Measurements from ENCODE around the gene KAT6B. TPM values are rescaled to one million over a fixed set of nuclear protein-coding genes. Genes with fewer than 3 reads are reported as not detected.

The KAT6B gene
- total and polyA plus RNA-seq, 2 of the 8 experiments (the other 6 are each of a cell fraction or from before 2014, with no cell fraction given), result 7.3 to 30.8 TPM

GRCh38 chr10:74992068-74992467 is 165.7 kb downstream of the KAT6B start:
- DNase-seq (ENCODE audit: low read depth in 1 of 2, low spot score in 2 of 2) (no peak), FAIRE-seq (no peak)
- Histone ChIP-seq H2BK15ac (ENCODE audit: low read length) (no peak overlapping the region), H3K14ac (ENCODE audit: insufficient read length) (no peak overlapping the region), H2BK120ac (replicated peaks; ENCODE audit: low read depth, low read length) (no peak overlapping the region), H3K9ac (replicated peaks in 1 of 4; ENCODE audit: extremely low read depth in 1 of 4, low read depth in 3 of 4, low read length in 3 of 4) (no peak overlapping the region), H2BK12ac (ENCODE audit: low read depth, low read length) (no peak overlapping the region), H3K36me3 (ENCODE audit: control insufficient read depth in 2 of 4, insufficient read depth in 4 of 4, low read length in 3 of 4) (peaks cover 0 to 8% (median 5%) of the 10 kb centered on the region in 4 experiments; a peak in 3 of 8 replicates), H3K56ac (replicated peaks; ENCODE audit: insufficient read length, low read depth, low read length) (no peak overlapping the region), H3K4me1 (replicated peaks in 1 of 4; ENCODE audit: control insufficient read depth in 3 of 4, insufficient read depth in 4 of 4, low read length in 3 of 4) (no peaks in the 10 kb centered on the region), H3K79me2 (ENCODE audit: control insufficient read depth in 1 of 2, insufficient read depth in 2 of 2, low read length in 2 of 2) (no peaks in the 10 kb centered on the region), H4K8ac (ENCODE audit: extremely low read depth, insufficient read depth, low read length) (no peak overlapping the region), H2AFZ (ENCODE audit: low read length) (no peak overlapping the region), H4K20me1 (replicated peaks in 1 of 2; ENCODE audit: control insufficient read depth in 1 of 2, insufficient read depth in 2 of 2, low read length in 2 of 2) (peaks cover 0 to 2% of the 10 kb centered on the region in 2 experiments), H3K27ac (ENCODE audit: low read depth, low read length) (no peak overlapping the region), H3K79me1 (ENCODE audit: low read depth, low read length) (no peaks in the 10 kb centered on the region), H3K4ac (replicated peaks; ENCODE audit: insufficient read length, low read depth, low read length) (no peak overlapping the region), H3K4me2 (ENCODE audit: insufficient read depth in 1 of 2, low read depth in 2 of 2, low read length in 2 of 2) (no peak overlapping the region), H3K18ac (ENCODE audit: extremely low read depth, low read length) (no peak overlapping the region), H3K27me3 (replicated peaks in 1 of 4; ENCODE audit: control insufficient read depth in 3 of 4, extremely low read depth in 1 of 4, insufficient read depth in 3 of 4, low read length in 3 of 4) (no peaks in the 10 kb centered on the region), H4K91ac (replicated peaks; ENCODE audit: insufficient read length, low read length) (no peak overlapping the region), H3K23me2 (ENCODE audit: low read depth, low read length) (no peaks in the 10 kb centered on the region), H3K9me3 (ENCODE audit: insufficient read depth in 2 of 2, low read depth in 1 of 2, low read length in 1 of 2) (no peaks in the 10 kb centered on the region), H2BK20ac (ENCODE audit: low read length) (no peak overlapping the region), H4K5ac (ENCODE audit: insufficient read length, low read depth, low read length) (no peak overlapping the region), H2BK5ac (ENCODE audit: low read depth, low read length) (no peak overlapping the region), H2AK5ac (ENCODE audit: low read depth, low read length) (no peak overlapping the region), H3K4me3 (ENCODE audit: extremely low read depth in 1 of 4, insufficient read depth in 2 of 4, low read depth in 3 of 4, low read length in 4 of 4) (no peak overlapping the region), H3K23ac (ENCODE audit: insufficient read length) (no peak overlapping the region)
- POLR2A ChIA-PET (ENCODE audit: partially characterized antibody), result no interaction called here
- CTCF ChIA-PET (ENCODE audit: partially characterized antibody), result interaction anchor here (1.4 to 1.8 kb wide), 2 partner anchors 11 to 28 kb away, joined by 4 to 5 read pairs; no protein-coding TSS in a partner anchor
- no peak for TF ChIP-seq JUND (IDR thresholded peaks at IDR 0.05; ENCODE audit: low read length)
- no peak for TF ChIP-seq BCL11A (IDR thresholded peaks at IDR 0.05; ENCODE audit: low read depth in 2 of 2, low read length in 2 of 2)
- TF ChIP-seq ZNF274 (IDR thresholded peaks at IDR 0.05; ENCODE audit: borderline replicate concordance, extremely low read depth, low read length), result no peak
- WGBS, 2 experiments (ENCODE audit: extremely low coverage in 1 of 2, insufficient coverage in 1 of 2, insufficient read length in 1 of 2, insufficient replicate concordance in 2 of 2, low coverage in 1 of 2, low lambda C conversion rate in 2 of 2, missing lambda C conversion rate in 1 of 2), result 94% methylated on average over 3 of the region's 3 CpGs; no CpG with 5 or more reads in 1 of the 2 experiments

Measured in H1 (cell line).